Measurements from ENCODE around the gene PTOV1. TPM values are rescaled to one million over a fixed set of nuclear protein-coding genes. Genes with fewer than 3 reads are reported as not detected.
A peak's percentile ranks its signal among the peaks of the same experiment; 100 is the strongest.

Gene PTOV1
- total and polyA plus RNA-seq, 2 of the 13 experiments (the other 11 are each of a cell fraction or from before 2014, with no cell fraction given) = 63.5 to 68.5 TPM

GRCh38 chr19:49807904-49808675, 42.9 kb upstream of the PTOV1 start:
- in situ Hi-C loops (cut with HindIII; ENCODE audit: extremely low pct_ligation_motif_present, low pct_unique_long_range_greater_than_20kb) = no loop called here
- Histone ChIP-seq H3K79me2 (ENCODE audit: insufficient read depth, low read length) (no peaks in the 10 kb centered on the region), H3K36me3 (replicated peaks in 1 of 2; ENCODE audit: control insufficient read depth in 1 of 2, insufficient read depth in 2 of 2, low read length in 2 of 2) (peaks cover 1 to 8% of the 10 kb centered on the region in 2 experiments; a peak in 2 of 5 replicates), H3K9ac (ENCODE audit: insufficient read depth, low read depth, low read length) (no peak overlapping the region), H3K9me3 (ENCODE audit: low read length) (no peaks in the 10 kb centered on the region), H3K4me2 (ENCODE audit: low read depth, low read length) (no peak overlapping the region; the same call in 1 of the 2 replicates), H3K27ac (ENCODE audit: extremely low read length, insufficient read depth, low read length) (no peak overlapping the region), H2AFZ (ENCODE audit: low read length) (no peak overlapping the region), H3K4me1 (ENCODE audit: insufficient read depth, low read length) (peaks cover 14% of the 10 kb centered on the region), H3K27me3 (ENCODE audit: control insufficient read depth in 1 of 2, insufficient read depth in 2 of 2, low read length in 2 of 2) (no peaks in the 10 kb centered on the region), H3K4me3 (replicated peaks in 1 of 3; ENCODE audit: insufficient read depth in 1 of 3, low read depth in 2 of 3, low read length in 3 of 3) (no peak overlapping the region), H4K20me1 (ENCODE audit: insufficient read depth, low read length) (no peaks in the 10 kb centered on the region)
- intact Hi-C loops (cut with micrococcal nuclease; ENCODE audit: unreplicated experiment) = no loop called here
- TF ChIP-seq HIC2 (CRISPR knock-in tag; IDR thresholded peaks at IDR 0.05; ENCODE audit: low read depth) (no peak), ZNF629 (CRISPR knock-in tag; conservative IDR thresholded peaks at IDR 0.05) (peak; percentile 73)
- no TSS peak for BruUV-seq (replicated peaks)
- FAIRE-seq = no peak
- ChIA-PET POLR2A (interaction anchor here (0.6 to 0.9 kb wide), 3 partner anchors 36 to 228 kb away, joined by 3 to 4 read pairs (median 3); partner anchors contain the start of genes NOSIP and PNKP), CTCF (ENCODE audit: low intra/inter-chr PET ratio, low total read pairs) (no interaction called here)
- no peak for DNase-seq (ENCODE audit: low spot score)
- WGBS (ENCODE audit: low lambda C conversion rate) = 92% methylated on average over 17 of the region's 20 CpGs
- no peak for ATAC-seq

- ATAC-seq (peak; percentile 46), DNase-seq (ENCODE audit: low spot score) (peak; percentile 59), FAIRE-seq (no peak)
- Histone ChIP-seq H3K9me3 (ENCODE audit: low read length) (no peaks in the 10 kb centered on the region), H3K4me1 (ENCODE audit: insufficient read depth, low read length) (peaks cover 14% of the 10 kb centered on the region), H3K27me3 (ENCODE audit: control insufficient read depth in 1 of 2, insufficient read depth in 2 of 2, low read length in 2 of 2) (no peaks in the 10 kb centered on the region), H2AFZ (ENCODE audit: low read length) (no peak overlapping the region), H3K4me2 (ENCODE audit: low read depth, low read length) (peak overlapping the region; percentile 79), H4K20me1 (ENCODE audit: insufficient read depth, low read length) (no peaks in the 10 kb centered on the region), H3K9ac (ENCODE audit: insufficient read depth, low read depth, low read length) (peak overlapping the region; percentile 52), H3K36me3 (replicated peaks in 1 of 2; ENCODE audit: control insufficient read depth in 1 of 2, insufficient read depth in 2 of 2, low read length in 2 of 2) (peaks cover under 1 to 3% of the 10 kb centered on the region in 2 experiments; a peak in 1 of 5 replicates), H3K4me3 (replicated peaks in 1 of 3; ENCODE audit: insufficient read depth in 1 of 3, low read depth in 2 of 3, low read length in 3 of 3) (peak overlapping the region; percentile 54 to 72 (median 62); a peak in 5 of 6 replicates), H3K27ac (ENCODE audit: extremely low read length, insufficient read depth, low read length) (no peak overlapping the region), H3K79me2 (ENCODE audit: insufficient read depth, low read length) (no peaks in the 10 kb centered on the region)
- in situ Hi-C loops (cut with HindIII; ENCODE audit: extremely low pct_ligation_motif_present, low pct_unique_long_range_greater_than_20kb) (no loop called here), intact Hi-C loops (cut with micrococcal nuclease; ENCODE audit: unreplicated experiment) (no loop called here)
- 25% methylated on average over 27 of the region's 31 CpGs for WGBS (ENCODE audit: low lambda C conversion rate)
- ChIA-PET CTCF (ENCODE audit: low intra/inter-chr PET ratio, low total read pairs) (no interaction called here), POLR2A (interaction anchor here (0.6 to 0.9 kb wide), 2 partner anchors 37 to 228 kb away, joined by 3 to 4 read pairs; partner anchors contain the start of gene NOSIP)
- no TSS peak for BruUV-seq (replicated peaks)
- peak; percentile 31 for TF ChIP-seq ZSCAN25 (CRISPR knock-in tag; IDR thresholded peaks at IDR 0.05)
- no peak for TF ChIP-seq KMT2A (CRISPR knock-in tag; IDR thresholded peaks at IDR 0.05)
- 0 out of 2 replicates have a peak, but pooled peaks have one; percentile 18 for TF ChIP-seq KAT7 (CRISPR knock-in tag; IDR thresholded peaks at IDR 0.05; ENCODE audit: borderline replicate concordance)
- TF ChIP-seq HNRNPK (IDR thresholded peaks at IDR 0.05; ENCODE audit: low read depth, low read length, poor library complexity, severe bottlenecking) = peak; percentile 3
- TF ChIP-seq ZBTB44 (CRISPR knock-in tag; IDR thresholded peaks at IDR 0.05) = no peak
- TF ChIP-seq MAF1 (CRISPR knock-in tag; IDR thresholded peaks at IDR 0.05; ENCODE audit: borderline replicate concordance) = no peak
- TF ChIP-seq ZBTB33 (CRISPR knock-in tag; IDR thresholded peaks at IDR 0.05) = peak; percentile 38; the same call in 1 of the 2 replicates
- TF ChIP-seq SP5 (CRISPR knock-in tag; IDR thresholded peaks at IDR 0.05; ENCODE audit: borderline replicate concordance, low read depth) = peak; percentile 22; the same call in 1 of the 2 replicates
- TF ChIP-seq SP4 (CRISPR knock-in tag; IDR thresholded peaks at IDR 0.05) = peak; percentile 4; the same call in 1 of the 2 replicates
Measured at GRCh38 chr19:49808711-49809159, 42.2 kb upstream of the PTOV1 start.

All from HepG2 (cell line).